ENCODE data around the gene PRKAB1. TPM values are rescaled to one million over a fixed set of nuclear protein-coding genes. Genes with fewer than 3 reads are reported as not detected.

The PRKAB1 gene
- total and polyA plus RNA-seq, 2 experiments from 2014 or later = 16.3 to 31.0 TPM

DNA sequence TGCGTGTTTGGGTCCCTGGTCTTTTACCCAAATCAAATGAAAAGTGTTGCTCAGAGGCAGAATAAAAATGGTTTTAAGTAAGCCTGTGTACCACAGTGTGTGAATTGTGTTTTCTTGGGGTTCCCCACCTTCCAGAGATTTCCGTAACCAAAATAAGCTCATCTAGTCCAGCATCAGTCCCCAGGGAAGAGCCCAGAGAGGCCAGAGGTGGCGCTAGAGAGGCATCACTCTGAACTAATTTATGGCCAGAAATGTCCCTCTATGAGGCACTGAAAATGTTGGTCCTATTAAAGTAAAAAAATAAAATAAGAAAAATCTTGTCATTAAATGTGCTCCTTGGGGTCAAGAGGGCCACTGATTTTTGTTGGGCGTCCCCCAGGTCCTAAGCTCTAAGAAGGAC is 24.9 kb upstream of the PRKAB1 start:
- Histone ChIP-seq H4K20me1 (replicated peaks; ENCODE audit: insufficient read depth) (no peaks in the 10 kb centered on the region), H3K27ac (ENCODE audit: low read depth) (no peak overlapping the region), H3K36me3 (ENCODE audit: insufficient read depth) (no peaks in the 10 kb centered on the region), H3K79me2 (replicated peaks; ENCODE audit: insufficient read depth) (no peaks in the 10 kb centered on the region), H3K4me2 (no peak overlapping the region), H3K4me1 (ENCODE audit: insufficient read depth) (no peaks in the 10 kb centered on the region), H3K9me2 (ENCODE audit: insufficient read depth) (peaks cover 9% of the 10 kb centered on the region; the same call in 1 of the 2 replicates), H2AFZ (peak overlapping the region; percentile 15; the same call in 1 of the 2 replicates), H3K27me3 (ENCODE audit: insufficient read depth) (no peaks in the 10 kb centered on the region), H3F3A (replicated peaks; ENCODE audit: low read depth) (no peaks in the 10 kb centered on the region), H3K4me3 (no peak overlapping the region)
- Mint-ChIP-seq H3K9me3 (no peaks in the 10 kb centered on the region), H3K4me1 (no peaks in the 10 kb centered on the region), H3K27ac (no peak overlapping the region), H3K27me3 (ENCODE audit: insufficient read depth, low read depth, poor library complexity) (no peaks in the 10 kb centered on the region), H3K36me3 (ENCODE audit: low read depth) (no peaks in the 10 kb centered on the region), H3K4me3 (no peak overlapping the region)
- no peak for TF ChIP-seq ZNF331 (CRISPR knock-in tag; IDR thresholded peaks at IDR 0.05; ENCODE audit: low read depth)
- TF ChIP-seq, protein P1, sequence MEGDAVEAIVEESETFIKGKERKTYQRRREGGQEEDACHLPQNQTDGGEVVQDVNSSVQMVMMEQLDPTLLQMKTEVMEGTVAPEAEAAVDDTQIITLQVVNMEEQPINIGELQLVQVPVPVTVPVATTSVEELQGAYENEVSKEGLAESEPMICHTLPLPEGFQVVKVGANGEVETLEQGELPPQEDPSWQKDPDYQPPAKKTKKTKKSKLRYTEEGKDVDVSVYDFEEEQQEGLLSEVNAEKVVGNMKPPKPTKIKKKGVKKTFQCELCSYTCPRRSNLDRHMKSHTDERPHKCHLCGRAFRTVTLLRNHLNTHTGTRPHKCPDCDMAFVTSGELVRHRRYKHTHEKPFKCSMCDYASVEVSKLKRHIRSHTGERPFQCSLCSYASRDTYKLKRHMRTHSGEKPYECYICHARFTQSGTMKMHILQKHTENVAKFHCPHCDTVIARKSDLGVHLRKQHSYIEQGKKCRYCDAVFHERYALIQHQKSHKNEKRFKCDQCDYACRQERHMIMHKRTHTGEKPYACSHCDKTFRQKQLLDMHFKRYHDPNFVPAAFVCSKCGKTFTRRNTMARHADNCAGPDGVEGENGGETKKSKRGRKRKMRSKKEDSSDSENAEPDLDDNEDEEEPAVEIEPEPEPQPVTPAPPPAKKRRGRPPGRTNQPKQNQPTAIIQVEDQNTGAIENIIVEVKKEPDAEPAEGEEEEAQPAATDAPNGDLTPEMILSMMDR (conservative IDR thresholded peaks at IDR 0.05; ENCODE audit: low read depth in 2 of 2) = peak; percentile 74 to 90
- TF ChIP-seq ZNF114 (CRISPR knock-in tag; IDR thresholded peaks at IDR 0.05) = no peak
- no peak for TF ChIP-seq POLR2AphosphoS5 (IDR thresholded peaks at IDR 0.05; ENCODE audit: low read depth)
- peak; percentile 69 for DNase-seq (ENCODE audit: low spot score)
- peak; percentile 74 for ATAC-seq

DNA sequence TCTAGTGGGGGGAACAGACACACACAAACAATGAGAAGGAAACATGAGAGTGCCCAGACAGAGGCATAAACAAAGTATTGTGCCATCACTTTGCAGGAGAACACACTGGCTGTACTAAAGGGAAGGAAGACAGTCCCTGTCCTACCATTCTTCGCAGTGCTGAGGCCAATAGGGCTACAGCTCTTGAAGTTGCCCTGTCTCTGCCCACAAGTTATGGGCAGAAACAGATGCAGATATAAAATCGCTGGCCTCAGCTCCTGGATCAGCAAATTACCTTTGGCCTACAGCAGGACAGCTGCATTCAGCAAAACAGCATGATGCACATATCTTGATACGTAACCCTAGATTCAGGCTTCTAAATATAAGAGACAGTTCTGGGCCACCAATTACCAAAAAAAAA is 23.0 kb upstream of the PRKAB1 start:
- no peaks in the 10 kb centered on the region for H3K9me3 Mint-ChIP-seq

More for the DNA sequence above, 23.0 kb upstream of the PRKAB1 start:
- Histone ChIP-seq H3K9me2 (ENCODE audit: insufficient read depth) (peaks cover 9% of the 10 kb centered on the region; the same call in 1 of the 2 replicates), H4K20me1 (replicated peaks; ENCODE audit: insufficient read depth) (no peaks in the 10 kb centered on the region), H3K79me2 (replicated peaks; ENCODE audit: insufficient read depth) (no peaks in the 10 kb centered on the region), H2AFZ (no peak overlapping the region), H3K36me3 (ENCODE audit: insufficient read depth) (no peaks in the 10 kb centered on the region), H3K27me3 (ENCODE audit: insufficient read depth) (no peaks in the 10 kb centered on the region), H3K4me3 (no peak overlapping the region), H3K27ac (ENCODE audit: low read depth) (no peak overlapping the region), H3K4me2 (no peak overlapping the region), H3F3A (replicated peaks; ENCODE audit: low read depth) (no peaks in the 10 kb centered on the region), H3K4me1 (ENCODE audit: insufficient read depth) (no peaks in the 10 kb centered on the region)
- H3K4me3 Mint-ChIP-seq = no peak overlapping the region
- no peaks in the 10 kb centered on the region for H3K36me3 Mint-ChIP-seq (ENCODE audit: low read depth)
- no peaks in the 10 kb centered on the region for H3K4me1 Mint-ChIP-seq
- DNase-seq (ENCODE audit: low spot score) (no peak), ATAC-seq (no peak)
- no peak overlapping the region for H3K27ac Mint-ChIP-seq
- TF ChIP-seq, protein P2, sequence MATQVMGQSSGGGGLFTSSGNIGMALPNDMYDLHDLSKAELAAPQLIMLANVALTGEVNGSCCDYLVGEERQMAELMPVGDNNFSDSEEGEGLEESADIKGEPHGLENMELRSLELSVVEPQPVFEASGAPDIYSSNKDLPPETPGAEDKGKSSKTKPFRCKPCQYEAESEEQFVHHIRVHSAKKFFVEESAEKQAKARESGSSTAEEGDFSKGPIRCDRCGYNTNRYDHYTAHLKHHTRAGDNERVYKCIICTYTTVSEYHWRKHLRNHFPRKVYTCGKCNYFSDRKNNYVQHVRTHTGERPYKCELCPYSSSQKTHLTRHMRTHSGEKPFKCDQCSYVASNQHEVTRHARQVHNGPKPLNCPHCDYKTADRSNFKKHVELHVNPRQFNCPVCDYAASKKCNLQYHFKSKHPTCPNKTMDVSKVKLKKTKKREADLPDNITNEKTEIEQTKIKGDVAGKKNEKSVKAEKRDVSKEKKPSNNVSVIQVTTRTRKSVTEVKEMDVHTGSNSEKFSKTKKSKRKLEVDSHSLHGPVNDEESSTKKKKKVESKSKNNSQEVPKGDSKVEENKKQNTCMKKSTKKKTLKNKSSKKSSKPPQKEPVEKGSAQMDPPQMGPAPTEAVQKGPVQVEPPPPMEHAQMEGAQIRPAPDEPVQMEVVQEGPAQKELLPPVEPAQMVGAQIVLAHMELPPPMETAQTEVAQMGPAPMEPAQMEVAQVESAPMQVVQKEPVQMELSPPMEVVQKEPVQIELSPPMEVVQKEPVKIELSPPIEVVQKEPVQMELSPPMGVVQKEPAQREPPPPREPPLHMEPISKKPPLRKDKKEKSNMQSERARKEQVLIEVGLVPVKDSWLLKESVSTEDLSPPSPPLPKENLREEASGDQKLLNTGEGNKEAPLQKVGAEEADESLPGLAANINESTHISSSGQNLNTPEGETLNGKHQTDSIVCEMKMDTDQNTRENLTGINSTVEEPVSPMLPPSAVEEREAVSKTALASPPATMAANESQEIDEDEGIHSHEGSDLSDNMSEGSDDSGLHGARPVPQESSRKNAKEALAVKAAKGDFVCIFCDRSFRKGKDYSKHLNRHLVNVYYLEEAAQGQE (IDR thresholded peaks at IDR 0.05; ENCODE audit: unreplicated experiment) = no peak
- TF ChIP-seq, protein P3, sequence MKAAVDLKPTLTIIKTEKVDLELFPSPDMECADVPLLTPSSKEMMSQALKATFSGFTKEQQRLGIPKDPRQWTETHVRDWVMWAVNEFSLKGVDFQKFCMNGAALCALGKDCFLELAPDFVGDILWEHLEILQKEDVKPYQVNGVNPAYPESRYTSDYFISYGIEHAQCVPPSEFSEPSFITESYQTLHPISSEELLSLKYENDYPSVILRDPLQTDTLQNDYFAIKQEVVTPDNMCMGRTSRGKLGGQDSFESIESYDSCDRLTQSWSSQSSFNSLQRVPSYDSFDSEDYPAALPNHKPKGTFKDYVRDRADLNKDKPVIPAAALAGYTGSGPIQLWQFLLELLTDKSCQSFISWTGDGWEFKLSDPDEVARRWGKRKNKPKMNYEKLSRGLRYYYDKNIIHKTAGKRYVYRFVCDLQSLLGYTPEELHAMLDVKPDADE (IDR thresholded peaks at IDR 0.05) = no peak
- TF ChIP-seq, protein P1 (conservative IDR thresholded peaks at IDR 0.05; ENCODE audit: low read depth in 2 of 2) = no peak
- H3K27me3 Mint-ChIP-seq (ENCODE audit: insufficient read depth, low read depth, poor library complexity) = no peaks in the 10 kb centered on the region

All from GM23338 (cell line).